ENCODE data around the gene PPP1R13B. TPM values are rescaled to one million over a fixed set of nuclear protein-coding genes. Genes with fewer than 3 reads are reported as not detected.

PPP1R13B gene
- polyA plus RNA-seq, 1 of the 3 experiments (the other 2 are of a cell fraction), result 5.7 TPM

DNA sequence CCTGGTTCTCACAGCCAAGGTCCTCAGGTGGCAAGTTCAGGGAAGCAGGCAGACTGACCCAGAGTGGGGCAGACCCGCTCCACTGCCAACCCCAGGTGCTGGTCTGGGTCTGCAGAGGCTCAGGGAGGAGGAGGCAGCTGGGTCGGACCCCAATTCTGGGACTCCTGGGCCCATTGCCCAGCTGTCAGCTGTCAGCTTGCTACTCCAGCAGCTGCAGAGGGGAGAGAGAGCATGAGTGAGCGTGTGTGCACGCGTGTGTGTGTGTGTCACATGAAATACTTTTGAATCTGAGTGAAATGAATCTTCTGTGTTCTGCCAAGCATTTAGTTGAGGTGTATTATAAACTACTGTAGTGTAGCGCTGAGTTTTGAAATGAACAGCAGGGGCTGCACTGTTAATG is 162.9 kb downstream of the PPP1R13B start:
- H3K79me2 ChIP-seq (ENCODE audit: insufficient read depth), result peaks cover 72% of the 10 kb centered on the region
- H3K36me3 ChIP-seq (replicated peaks in 1 of 2; ENCODE audit: control insufficient read depth in 1 of 2, insufficient read depth in 2 of 2, low read length in 1 of 2), result peaks cover 78 to 81% of the 10 kb centered on the region in 2 experiments
- 93% methylated on average over 5 of the region's 6 CpGs for WGBS (ENCODE audit: low lambda C conversion rate)

More for the DNA sequence above, 162.9 kb downstream of the PPP1R13B start:
- CTCF ChIA-PET, result interaction anchor here (0.9 kb wide), 1 partner anchor 11 kb away, joined by 3 read pairs; no protein-coding TSS in a partner anchor
- Histone ChIP-seq H2AFZ (ENCODE audit: low read depth) (no peak overlapping the region), H3F3A (replicated peaks; ENCODE audit: insufficient read depth) (peaks cover 14% of the 10 kb centered on the region), H3K9ac (no peak overlapping the region), H3K27ac (ENCODE audit: low read depth in 2 of 2, low read length in 1 of 2) (no peak overlapping the region; a peak in 1 of 4 replicates), H3K9me3 (no peaks in the 10 kb centered on the region), H3K27me3 (ENCODE audit: insufficient read depth) (no peaks in the 10 kb centered on the region), H3K4me2 (no peak overlapping the region), H3K4me3 (ENCODE audit: low read depth in 2 of 2, low read length in 1 of 2) (no peak overlapping the region), H3K4me1 (ENCODE audit: control insufficient read depth in 1 of 2, insufficient read depth in 2 of 2, low read depth in 1 of 2, low read length in 1 of 2) (no peaks in the 10 kb centered on the region), H3K9me2 (no peaks in the 10 kb centered on the region), H4K20me1 (ENCODE audit: insufficient read depth) (no peaks in the 10 kb centered on the region)
- no peak for DNase-seq
- TF ChIP-seq, protein P1, sequence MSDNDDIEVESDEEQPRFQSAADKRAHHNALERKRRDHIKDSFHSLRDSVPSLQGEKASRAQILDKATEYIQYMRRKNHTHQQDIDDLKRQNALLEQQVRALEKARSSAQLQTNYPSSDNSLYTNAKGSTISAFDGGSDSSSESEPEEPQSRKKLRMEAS (IDR thresholded peaks at IDR 0.05; ENCODE audit: low read depth), result no peak
- no peak for TF ChIP-seq RXRA (IDR thresholded peaks at IDR 0.05; ENCODE audit: borderline replicate concordance, low read depth)
- POLR2A ChIA-PET, result no interaction called here

Small RNA genes within 50 kb of the gene (small RNA-seq; reads per million reads assigned to genes)
- gene RF00019, result 0 reads per million in 7 experiments
- gene RF00280, result 0 to 0.06 (median 0) reads per million in 7 experiments

Other genes with a start within 250 kb of the PPP1R13B start
- gene KLC1, start 218.4 kb downstream of the PPP1R13B start, polyA plus RNA-seq (2012; rRNA removed), result 211 and 308 TPM in 2 replicates
- 10.7 and 11.7 TPM in 2 replicates for gene XRCC3, start 132.1 kb downstream of the PPP1R13B start, polyA plus RNA-seq (2012; rRNA removed)
- 82.1 and 85.3 TPM in 2 replicates for gene ZFYVE21, start 131.8 kb downstream of the PPP1R13B start, polyA plus RNA-seq (2012; rRNA removed)
- gene TDRD9, start 80.9 kb upstream of the PPP1R13B start, polyA plus RNA-seq (2012; rRNA removed), result not detected in 2 replicates
- not detected in 2 replicates for gene RD3L, start 95.0 kb upstream of the PPP1R13B start, polyA plus RNA-seq (2012; rRNA removed)
- not detected in 2 replicates for gene ASPG, start 238.1 kb upstream of the PPP1R13B start, polyA plus RNA-seq (2012; rRNA removed)